Endothelial cell of umbilical vein (primary cell): ENCODE results near the gene ATOX1.

ENCODE experiments used
- CTCF ChIP-seq, 2 donors: IDR thresholded peaks; 1 replicate in 1 of 2; 2 replicates in 1 of 2; pipeline ENCODE4 v1.5.1; 2011; ENCODE audit warnings: low read length in 2 of 2, mild to moderate bottlenecking in 2 of 2, moderate library complexity in 2 of 2, control low read depth in 1 of 2, inconsistent platforms in 1 of 2, low read depth in 1 of 2; ENCODE audit not compliant: insufficient read depth in 1 of 2; ENCODE audit errors: extremely low read depth in 1 of 2
- EZH2 ChIP-seq: IDR thresholded peaks from 2 replicates; pipeline ENCODE4 v1.6.1; 2012; ENCODE audit warnings: borderline replicate concordance, low read depth, mild to moderate bottlenecking, moderate library complexity, low read length, inconsistent platforms; ENCODE audit not compliant: severe bottlenecking
- POLR2AphosphoS5 ChIP-seq: IDR thresholded peaks from 2 replicates; pipeline ENCODE4 v1.6.1; 2012; ENCODE audit warnings: low read depth, mild to moderate bottlenecking, control low read depth, low read length, moderate library complexity; ENCODE audit not compliant: insufficient read depth

GRCh38 chr5:151718646-151719045, 39.8 kb downstream of the ATOX1 start:
- TF ChIP-seq CTCF (IDR thresholded peaks at IDR 0.05; ENCODE audit: extremely low read depth in 1 of 2, insufficient read depth in 1 of 2, low read depth in 1 of 2, low read length in 2 of 2) (no peak), POLR2AphosphoS5 (no peak), EZH2 (no peak)
